CD4-positive, CD25-positive, alpha-beta regulatory T cell (primary cell): Measurements from ENCODE around the gene FGF1. TPM values are rescaled to one million over a fixed set of nuclear protein-coding genes. Genes with fewer than 3 reads are reported as not detected.

Experiments
- ATAC-seq, 2 donors: fragments of 150-1000 bp; cut with Tn5 transposase; one replicate each; pipeline ENCODE4 v1.10.0; 2021; ENCODE audit warnings: low read depth in 2 of 2, moderate number of reproducible peaks in 2 of 2, moderate library complexity in 1 of 2
- DNase-seq, 3 donors: peaks; one replicate each; pipeline versions ENCODE4 v3.0.0 to v3.0.0-alpha.2; 2012 to 2022; ENCODE audit warnings: mixed read lengths in 1 of 3
- H3K27ac ChIP-seq: one replicate; pipeline ENCODE4 v1.7.0; 2013; ENCODE audit warnings: mild to moderate bottlenecking, low read length; ENCODE audit not compliant: insufficient read depth, poor library complexity, severe bottlenecking
- H3K27me3 ChIP-seq: one replicate; pipeline ENCODE4 v1.7.0; 2013; ENCODE audit warnings: low read length; ENCODE audit not compliant: control insufficient read depth, insufficient read depth
- H3K36me3 ChIP-seq: one replicate; pipeline ENCODE4 v1.7.0; 2013; ENCODE audit warnings: mild to moderate bottlenecking, low read length, moderate library complexity; ENCODE audit not compliant: control insufficient read depth, insufficient read depth
- H3K4me1 ChIP-seq: 2 replicates; pipeline ENCODE4 v1.7.0; 2013; ENCODE audit warnings: mild to moderate bottlenecking, low read length; ENCODE audit not compliant: insufficient read depth, control insufficient read depth, poor library complexity, severe bottlenecking
- H3K4me3 ChIP-seq: one replicate; pipeline ENCODE4 v1.7.0; 2013; ENCODE audit warnings: low read depth, mild to moderate bottlenecking, low read length, moderate library complexity
- H3K9me3 ChIP-seq, 2 experiments: 1 replicate in 1 of 2; 2 replicates in 1 of 2; pipeline ENCODE4 v1.7.0; 2013; ENCODE audit warnings: low read length in 2 of 2, mild to moderate bottlenecking in 1 of 2, moderate library complexity in 1 of 2; ENCODE audit not compliant: control insufficient read depth in 2 of 2
- H3K27ac Mint-ChIP-seq, 3 donors: one replicate each; pipeline ENCODE4 v1.8.0; 2020 to 2022; ENCODE audit warnings: mild to moderate bottlenecking in 3 of 3, mixed read lengths in 3 of 3, moderate library complexity in 2 of 3
- H3K27me3 Mint-ChIP-seq: one replicate; pipeline ENCODE4 v1.8.0; 2022; ENCODE audit warnings: mild to moderate bottlenecking, mixed read lengths
- H3K36me3 Mint-ChIP-seq: one replicate; pipeline ENCODE4 v1.8.0; 2020; ENCODE audit warnings: mixed read lengths
- H3K4me1 Mint-ChIP-seq, 4 donors: one replicate each; pipeline ENCODE4 v1.8.0; 2020 to 2022; ENCODE audit warnings: mixed read lengths in 4 of 4, mild to moderate bottlenecking in 1 of 4
- H3K4me3 Mint-ChIP-seq, 4 donors: one replicate each; pipeline ENCODE4 v1.8.0; 2020 to 2022; ENCODE audit warnings: mild to moderate bottlenecking in 4 of 4, mixed read lengths in 4 of 4, moderate library complexity in 3 of 4
- H3K9me3 Mint-ChIP-seq, 7 donors: one replicate each; pipeline ENCODE4 v1.8.0; 2020 to 2022; ENCODE audit warnings: mixed read lengths in 7 of 7, mild to moderate bottlenecking in 3 of 7, moderate library complexity in 2 of 7
- polyA plus RNA-seq, 4 donors: library from polyadenylated mRNA; unstranded; fragments of 300-500 nt; fragmentation: Illumina TruSeq; gene quantifications; one replicate each; pipeline ENCODE4 v1.2.3, GENCODE V29; 2021
- total RNA-seq: library from RNA; stranded (reverse); gene quantifications from one replicate; pipeline ENCODE4 v1.2.3, GENCODE V29; 2022

Gene FGF1
- total RNA-seq (not detected), polyA plus RNA-seq (not detected)

GRCh38 chr5:142685418-142686209, at the start of gene FGF1:
Gene FGF1 (minus strand): TSS chr5:142686090. CDS start chr5:142614127, 71,963 bp downstream.
- Histone ChIP-seq H3K9me3 (no peaks in the 10 kb centered on the region), H3K4me3 (no peak within 1 kb of the TSS), H3K36me3 (no peaks in the 10 kb centered on the region), H3K27me3 (peaks cover 10% of the 10 kb centered on the region), H3K4me1 (no peaks in the 10 kb centered on the region), H3K27ac (no peak within 1 kb of the TSS)
- peaks cover 6% of the 10 kb centered on the region for H3K27me3 Mint-ChIP-seq
- DNase-seq = no peak
- no peak within 1 kb of the TSS for H3K4me3 Mint-ChIP-seq
- no peaks in the 10 kb centered on the region for H3K4me1 Mint-ChIP-seq
- H3K27ac Mint-ChIP-seq = no peak within 1 kb of the TSS
- peaks cover 4% of the 10 kb centered on the region for H3K36me3 Mint-ChIP-seq
- peaks cover 0 to 2% (median 0%) of the 10 kb centered on the region in 7 donors for H3K9me3 Mint-ChIP-seq
- ATAC-seq = no peak

GRCh38 chr5:142727735-142728047, 41.8 kb upstream of the FGF1 start:
- H3K4me3 Mint-ChIP-seq = no peak overlapping the region
- Histone ChIP-seq H3K27ac (no peak overlapping the region), H3K9me3 (no peaks in the 10 kb centered on the region), H3K36me3 (no peaks in the 10 kb centered on the region), H3K27me3 (no peaks in the 10 kb centered on the region), H3K4me1 (no peaks in the 10 kb centered on the region), H3K4me3 (no peak overlapping the region)
- no peak for DNase-seq
- no peak for ATAC-seq
- H3K4me1 Mint-ChIP-seq = no peaks in the 10 kb centered on the region
- no peaks in the 10 kb centered on the region for H3K36me3 Mint-ChIP-seq
- H3K27ac Mint-ChIP-seq = no peak overlapping the region
- no peaks in the 10 kb centered on the region for H3K9me3 Mint-ChIP-seq
- H3K27me3 Mint-ChIP-seq = peaks cover 16% of the 10 kb centered on the region

GRCh38 chr5:142726188-142726731, 40.4 kb upstream of the FGF1 start:
- no peaks in the 10 kb centered on the region for H3K4me1 ChIP-seq
- H3K4me3 Mint-ChIP-seq = no peak overlapping the region
- no peak overlapping the region for H3K4me3 ChIP-seq
- DNase-seq = no peak
- peaks cover 16% of the 10 kb centered on the region for H3K27me3 Mint-ChIP-seq
- no peaks in the 10 kb centered on the region for H3K36me3 Mint-ChIP-seq
- H3K9me3 Mint-ChIP-seq = no peaks in the 10 kb centered on the region
- H3K9me3 ChIP-seq = no peaks in the 10 kb centered on the region
- no peaks in the 10 kb centered on the region for H3K36me3 ChIP-seq
- H3K27ac Mint-ChIP-seq = no peak overlapping the region
- H3K27ac ChIP-seq = no peak overlapping the region
- no peaks in the 10 kb centered on the region for H3K27me3 ChIP-seq
- H3K4me1 Mint-ChIP-seq = no peaks in the 10 kb centered on the region
- ATAC-seq = no peak

- H3K4me1 Mint-ChIP-seq = no peaks in the 10 kb centered on the region
- Histone ChIP-seq H3K27ac (no peak overlapping the region), H3K4me1 (no peaks in the 10 kb centered on the region), H3K36me3 (no peaks in the 10 kb centered on the region), H3K27me3 (no peaks in the 10 kb centered on the region), H3K4me3 (no peak overlapping the region), H3K9me3 (no peaks in the 10 kb centered on the region)
- H3K9me3 Mint-ChIP-seq = no peaks in the 10 kb centered on the region
- H3K4me3 Mint-ChIP-seq = no peak overlapping the region
- no peak for ATAC-seq
- no peaks in the 10 kb centered on the region for H3K36me3 Mint-ChIP-seq
- H3K27me3 Mint-ChIP-seq = peaks cover 16% of the 10 kb centered on the region
- H3K27ac Mint-ChIP-seq = no peak overlapping the region
- DNase-seq = no peak
Measured at GRCh38 chr5:142725231-142726187, 39.6 kb upstream of the FGF1 start.

GRCh38 chr5:142724821-142725220, 38.9 kb upstream of the FGF1 start:
- Histone ChIP-seq H3K36me3 (no peaks in the 10 kb centered on the region), H3K9me3 (no peaks in the 10 kb centered on the region), H3K27ac (no peak overlapping the region), H3K4me3 (no peak overlapping the region), H3K4me1 (no peaks in the 10 kb centered on the region), H3K27me3 (no peaks in the 10 kb centered on the region)
- no peak overlapping the region for H3K4me3 Mint-ChIP-seq
- H3K27ac Mint-ChIP-seq = no peak overlapping the region
- DNase-seq (no peak), ATAC-seq (no peak)
- no peaks in the 10 kb centered on the region for H3K4me1 Mint-ChIP-seq
- H3K27me3 Mint-ChIP-seq = peaks cover 16% of the 10 kb centered on the region
- H3K9me3 Mint-ChIP-seq = no peaks in the 10 kb centered on the region
- no peaks in the 10 kb centered on the region for H3K36me3 Mint-ChIP-seq

- Mint-ChIP-seq H3K4me3 (no peak overlapping the region), H3K9me3 (no peaks in the 10 kb centered on the region), H3K27me3 (peaks cover 16% of the 10 kb centered on the region), H3K4me1 (no peaks in the 10 kb centered on the region), H3K27ac (no peak overlapping the region), H3K36me3 (no peaks in the 10 kb centered on the region)
- Histone ChIP-seq H3K4me1 (no peaks in the 10 kb centered on the region), H3K4me3 (no peak overlapping the region), H3K36me3 (no peaks in the 10 kb centered on the region), H3K27ac (no peak overlapping the region), H3K27me3 (no peaks in the 10 kb centered on the region), H3K9me3 (no peaks in the 10 kb centered on the region)
- DNase-seq (no peak), ATAC-seq (no peak)
Measured at GRCh38 chr5:142722896-142723295, 37.0 kb upstream of the FGF1 start.

GRCh38 chr5:142722146-142722545, 36.3 kb upstream of the FGF1 start:
- Mint-ChIP-seq H3K4me3 (no peak overlapping the region), H3K36me3 (no peaks in the 10 kb centered on the region), H3K4me1 (no peaks in the 10 kb centered on the region), H3K27me3 (peaks cover 15% of the 10 kb centered on the region), H3K27ac (no peak overlapping the region), H3K9me3 (no peaks in the 10 kb centered on the region)
- no peak for ATAC-seq
- H3K36me3 ChIP-seq = no peaks in the 10 kb centered on the region
- H3K9me3 ChIP-seq = no peaks in the 10 kb centered on the region
- DNase-seq = no peak
- H3K27me3 ChIP-seq = no peaks in the 10 kb centered on the region
- H3K4me1 ChIP-seq = no peaks in the 10 kb centered on the region
- H3K27ac ChIP-seq = no peak overlapping the region
- no peak overlapping the region for H3K4me3 ChIP-seq
